OCI-M2 (cell line): ENCODE data around the gene XPO5.
"Not testable (repeated sequence)": the region's sequence is repeated elsewhere in the genome, so short reads cannot be mapped to it uniquely, and the experiment has no call there.

Experiments
- DNase-seq: peaks from one replicate; lab custom pipeline; 2025; ENCODE audit not compliant: unreplicated experiment; lab: John Stamatoyannopoulos, UW

XPO5 gene

GRCh38 chr6:43498291-43498690 lies 77.5 kb downstream of the XPO5 start:
- DNase-seq, result not testable (repeated sequence)

- no peak for DNase-seq
Measured at GRCh38 chr6:43497689-43498088, 78.1 kb downstream of the XPO5 start.

GRCh38 chr6:43497129-43497396 lies 78.8 kb downstream of the XPO5 start:
- DNase-seq, result no peak

GRCh38 chr6:43496370-43497128 lies 79.3 kb downstream of the XPO5 start:
- DNase-seq, result no peak

- DNase-seq, result no peak
Measured at GRCh38 chr6:43495409-43495941, 80.4 kb downstream of the XPO5 start.

- DNase-seq, result no peak
Measured at GRCh38 chr6:43494766-43495165, 81.1 kb downstream of the XPO5 start.

GRCh38 chr6:43494321-43494720 lies 81.5 kb downstream of the XPO5 start:
- DNase-seq, result no peak

- DNase-seq, result no peak
Measured at GRCh38 chr6:43493833-43494232, 82.0 kb downstream of the XPO5 start.

- no peak for DNase-seq
Measured at GRCh38 chr6:43493230-43493629, 82.6 kb downstream of the XPO5 start.

GRCh38 chr6:43492673-43493072 lies 83.2 kb downstream of the XPO5 start:
- DNase-seq, result no peak

- DNase-seq, result no peak
Measured at GRCh38 chr6:43491750-43492661, 83.8 kb downstream of the XPO5 start.

GRCh38 chr6:43490523-43490939 lies 85.3 kb downstream of the XPO5 start:
- no peak for DNase-seq

GRCh38 chr6:43489277-43490072 lies 86.4 kb downstream of the XPO5 start:
- DNase-seq, result no peak

- no peak for DNase-seq
Measured at GRCh38 chr6:43488667-43489276, 87.1 kb downstream of the XPO5 start.

- DNase-seq, result no peak
Measured at GRCh38 chr6:43481591-43482236, 94.1 kb downstream of the XPO5 start.

- no peak for DNase-seq
Measured at GRCh38 chr6:43481075-43481474, 94.8 kb downstream of the XPO5 start.

- no peak for DNase-seq
Measured at GRCh38 chr6:43478008-43478372, 97.8 kb downstream of the XPO5 start.

- DNase-seq, result peak; percentile 39
Measured at GRCh38 chr6:43477235-43478007, 98.4 kb downstream of the XPO5 start, which contains the start of gene TJAP1. Gene TJAP1 (plus strand): TSS chr6:43477570. CDS start chr6:43499002, 21,432 bp downstream.

- DNase-seq, result no peak
Measured at GRCh38 chr6:43476746-43477145, 99.1 kb downstream of the XPO5 start.

GRCh38 chr6:43475516-43475915 lies 100.3 kb downstream of the XPO5 start:
- no peak for DNase-seq
